ENCODE results near the gene DRG2. TPM values are rescaled to one million over a fixed set of nuclear protein-coding genes. Genes with fewer than 3 reads are reported as not detected.

Gene DRG2
- total and polyA plus RNA-seq, 2 of the 13 experiments (the other 11 are each of a cell fraction or from before 2014, with no cell fraction given) = 20.1 to 26.6 TPM

GRCh38 chr17:18055597-18055996 is 32.2 kb upstream of the DRG2 start:
- CTCF ChIA-PET (ENCODE audit: low intra/inter-chr PET ratio, low total read pairs) = no interaction called here
- no peak overlapping the region for H3K4me3 ChIP-seq (replicated peaks in 1 of 3; ENCODE audit: insufficient read depth in 1 of 3, low read depth in 2 of 3, low read length in 3 of 3)
- H3K36me3 ChIP-seq (replicated peaks in 1 of 2; ENCODE audit: control insufficient read depth in 1 of 2, insufficient read depth in 2 of 2, low read length in 2 of 2) = peaks cover 10 to 47% of the 10 kb centered on the region in 2 experiments; a peak in 4 of 5 replicates
- H3K9me3 ChIP-seq (ENCODE audit: low read length) = no peaks in the 10 kb centered on the region
- H3K9ac ChIP-seq (ENCODE audit: insufficient read depth, low read depth, low read length) = no peak overlapping the region
- WGBS (ENCODE audit: low lambda C conversion rate) = 98% methylated on average over 6 of the region's 6 CpGs
- no peaks in the 10 kb centered on the region for H3K4me1 ChIP-seq (ENCODE audit: insufficient read depth, low read length)
- intact Hi-C loops (cut with micrococcal nuclease; ENCODE audit: unreplicated experiment) = no loop called here
- in situ Hi-C loops (cut with HindIII; ENCODE audit: extremely low pct_ligation_motif_present, low pct_unique_long_range_greater_than_20kb) = no loop called here
- no peak for ATAC-seq
- no peaks in the 10 kb centered on the region for H3K27me3 ChIP-seq (ENCODE audit: control insufficient read depth in 1 of 2, insufficient read depth in 2 of 2, low read length in 2 of 2)
- no peak overlapping the region for H2AFZ ChIP-seq (ENCODE audit: low read length)
- no peak for FAIRE-seq
- DNase-seq (ENCODE audit: low spot score) = no peak
- H3K27ac ChIP-seq (ENCODE audit: extremely low read length, insufficient read depth, low read length) = no peak overlapping the region
- H4K20me1 ChIP-seq (ENCODE audit: insufficient read depth, low read length) = no peaks in the 10 kb centered on the region
- TF ChIP-seq FLYWCH1 (CRISPR knock-in tag; IDR thresholded peaks at IDR 0.05) = no peak
- TF ChIP-seq TMF1 (CRISPR knock-in tag; IDR thresholded peaks at IDR 0.05; ENCODE audit: low read depth) = no peak
- TF ChIP-seq ZFP82 (CRISPR knock-in tag; IDR thresholded peaks at IDR 0.05; ENCODE audit: borderline replicate concordance) = no peak
- TF ChIP-seq ZMAT5 (CRISPR knock-in tag; IDR thresholded peaks at IDR 0.05; ENCODE audit: borderline replicate concordance, low read depth) = no peak
- TF ChIP-seq NFKBIZ (CRISPR knock-in tag; IDR thresholded peaks at IDR 0.05) = no peak
- no peak for TF ChIP-seq GPBP1L1 (CRISPR knock-in tag; IDR thresholded peaks at IDR 0.05)
- no peak for TF ChIP-seq ZBTB1 (CRISPR knock-in tag; IDR thresholded peaks at IDR 0.05; ENCODE audit: borderline replicate concordance)
- no peak for TF ChIP-seq ZNF747 (CRISPR knock-in tag; IDR thresholded peaks at IDR 0.05; ENCODE audit: borderline replicate concordance)
- TF ChIP-seq HNRNPK (IDR thresholded peaks at IDR 0.05; ENCODE audit: low read depth, low read length, poor library complexity, severe bottlenecking) = no peak
- no peak for TF ChIP-seq KAT7 (CRISPR knock-in tag; IDR thresholded peaks at IDR 0.05; ENCODE audit: borderline replicate concordance)
- POLR2A ChIA-PET = no interaction called here
- no peak overlapping the region for H3K4me2 ChIP-seq (ENCODE audit: low read depth, low read length)
- no peaks in the 10 kb centered on the region for H3K79me2 ChIP-seq (ENCODE audit: insufficient read depth, low read length)
- no TSS peak for BruUV-seq (replicated peaks)

All from HepG2 (cell line).